ENCODE measurements around the gene SRD5A1.

DNA sequence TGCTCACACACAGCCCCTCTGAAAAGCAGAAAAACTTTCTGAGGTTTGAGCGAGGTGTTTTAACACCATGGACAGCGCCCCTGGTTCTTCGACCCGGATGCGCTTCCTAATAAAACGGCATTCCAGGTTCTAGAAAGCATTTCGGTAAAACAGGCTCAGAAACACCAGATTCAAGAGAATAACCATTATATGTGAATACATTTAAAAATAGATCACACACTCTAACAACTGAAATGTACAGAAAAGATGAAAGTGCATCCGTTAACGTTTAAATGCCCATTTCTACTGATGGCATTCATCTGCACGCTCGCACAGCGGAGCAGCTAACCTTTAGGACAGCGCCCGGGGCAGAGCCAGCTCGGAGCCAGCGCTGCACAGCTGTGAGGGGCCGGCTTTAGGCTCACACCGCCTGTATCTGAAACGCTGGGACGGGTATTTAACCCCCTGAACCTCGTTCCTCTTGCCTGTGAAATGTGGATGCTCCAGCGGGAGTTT, 53.7 kb downstream of the SRD5A1 start:
- TF ChIP-seq CTCF (IDR thresholded peaks at IDR 0.05) (no peak), POLR2A (IDR thresholded peaks at IDR 0.05) (no peak), POLR2AphosphoS5 (IDR thresholded peaks at IDR 0.05) (no peak)
